HepG2 (cell line): ENCODE measurements around the gene MYBPC2. TPM values are rescaled to one million over a fixed set of nuclear protein-coding genes. Genes with fewer than 3 reads are reported as not detected.

ENCODE experiments used
- HMG20B ChIP-seq: conservative IDR thresholded peaks from 2 replicates; pipeline ENCODE4 v1.6.1; 2016; ENCODE audit warnings: missing genetic modification reagents, missing compliant biosample characterization
- HNRNPL ChIP-seq: fragments of 200-400 bp; formaldehyde crosslinking; IDR thresholded peaks from 2 replicates; pipeline ENCODE4 v1.6.1; 2017; ENCODE audit warnings: mild to moderate bottlenecking, low read depth, low read length
- REPIN1 ChIP-seq: sonication (generic); formaldehyde crosslinking; IDR thresholded peaks from 2 replicates; pipeline ENCODE4 v1.8.0; 2022; ENCODE audit warnings: missing genetic modification reagents, low read depth, mild to moderate bottlenecking, borderline replicate concordance
- ZNF570 ChIP-seq: sonication (generic); formaldehyde crosslinking; IDR thresholded peaks from 2 replicates; pipeline ENCODE4 v1.4.0; 2020; ENCODE audit warnings: mild to moderate bottlenecking, missing genetic modification reagents, borderline replicate concordance
- ZNF816 ChIP-seq: sonication (generic); formaldehyde crosslinking; IDR thresholded peaks from 2 replicates; pipeline ENCODE4 v1.8.0; 2022; ENCODE audit warnings: missing genetic modification reagents, mild to moderate bottlenecking, borderline replicate concordance
- ZNF83 ChIP-seq: sonication (generic); formaldehyde crosslinking; IDR thresholded peaks from 2 replicates; pipeline ENCODE4 v1.4.0; 2020; ENCODE audit warnings: missing genetic modification reagents, mild to moderate bottlenecking, borderline replicate concordance
- polyA plus RNA-seq, 8 experiments: library from polyadenylated mRNA; depleted of rRNA in 3 of 8; stranded (reverse) in 7 of 8; unstranded in 1 of 8; fragments of >200 nt; fragmentation: Illumina TruSeq in 4 of 8; extraction: Trizol in 4 of 8; gene quantifications; 2 replicates each; pipeline versions ENCODE4 v1.2.1 to v1.2.3, GENCODE V29; 2011 to 2016; ENCODE audit warnings: low read depth in 4 of 8, missing spikeins in 1 of 8, mixed read lengths in 1 of 8; ENCODE audit not compliant: insufficient read depth in 1 of 8
- total RNA-seq, 5 experiments: library from RNA; depleted of rRNA; stranded (reverse); fragments of >200 nt; fragmentation: Illumina TruSeq; extraction: Trizol; gene quantifications; 2 replicates each; pipeline ENCODE4 v1.2.3, GENCODE V29; 2016; ENCODE audit warnings: low read depth in 1 of 5
- TF ChIP-seq, protein P1 (sequence below): sonication (generic); formaldehyde crosslinking; IDR thresholded peaks from 2 replicates; pipeline ENCODE4 v1.5.0; 2020; ENCODE audit warnings: missing genetic modification reagents
- TF ChIP-seq, protein P2 (sequence below): sonication (generic); formaldehyde crosslinking; IDR thresholded peaks from 2 replicates; pipeline ENCODE4 v1.4.0; 2020; ENCODE audit warnings: missing genetic modification reagents, borderline replicate concordance
- TF ChIP-seq, protein P3 (sequence below): sonication (generic); formaldehyde crosslinking; IDR thresholded peaks from 2 replicates; pipeline ENCODE4; 2020; ENCODE audit warnings: missing genetic modification reagents, mild to moderate bottlenecking, borderline replicate concordance
- TF ChIP-seq, protein P4 (sequence below): sonication (generic); formaldehyde crosslinking; IDR thresholded peaks from 2 replicates; pipeline ENCODE4 v1.9.0; 2021; ENCODE audit warnings: mild to moderate bottlenecking, missing genetic modification reagents
- TF ChIP-seq, protein P5 (sequence below): sonication (generic); formaldehyde crosslinking; IDR thresholded peaks from 2 replicates; pipeline ENCODE4 v1.4.0; 2020; ENCODE audit warnings: missing genetic modification reagents

MYBPC2 gene
- total and polyA plus RNA-seq, 2 of the 13 experiments (the other 11 are each of a cell fraction or from before 2014, with no cell fraction given), result not detected

DNA sequence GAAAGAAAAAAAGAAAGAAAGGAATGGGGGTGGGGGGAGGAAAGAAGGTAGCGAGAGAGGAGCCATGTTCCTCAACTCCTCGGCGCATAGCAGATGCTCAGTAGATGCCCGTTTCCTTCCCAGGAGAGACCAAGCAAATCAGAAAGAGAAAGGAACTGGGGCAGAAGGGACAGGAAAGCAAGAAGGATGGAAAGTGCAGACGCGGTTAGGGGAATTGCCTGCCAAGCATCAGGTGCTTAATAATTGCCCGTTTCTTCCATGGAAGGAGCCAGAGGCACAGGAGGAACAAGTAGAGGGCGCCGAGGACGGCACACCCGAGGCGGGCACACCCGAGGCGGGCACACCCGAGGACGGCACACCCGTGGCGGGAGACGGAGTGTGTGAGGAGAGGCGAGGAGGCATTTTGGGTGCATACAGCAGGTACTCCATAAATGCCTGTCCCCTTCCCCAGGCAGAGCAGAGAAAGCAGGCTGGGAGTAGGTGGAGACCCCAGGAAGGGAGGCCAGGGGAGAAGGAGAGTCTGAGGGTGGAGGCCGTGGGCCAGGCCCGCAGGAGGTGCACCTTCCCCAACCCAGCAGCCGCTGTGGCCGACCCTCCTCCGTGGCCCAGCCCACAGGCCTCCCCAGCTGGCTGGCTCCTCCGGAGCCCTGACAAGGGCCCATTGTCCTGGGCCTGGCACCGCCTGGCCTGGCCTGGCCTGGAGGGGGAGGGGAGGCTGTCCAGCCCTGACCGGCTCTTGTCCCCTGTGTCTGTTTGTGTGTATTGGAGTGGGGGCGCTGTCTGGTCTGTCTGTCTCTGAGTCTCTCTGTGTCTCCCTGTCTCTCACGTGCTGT lies 63.7 kb downstream of the MYBPC2 start (continued):
- TF ChIP-seq ZNF570, result no peak
- TF ChIP-seq, protein P1, sequence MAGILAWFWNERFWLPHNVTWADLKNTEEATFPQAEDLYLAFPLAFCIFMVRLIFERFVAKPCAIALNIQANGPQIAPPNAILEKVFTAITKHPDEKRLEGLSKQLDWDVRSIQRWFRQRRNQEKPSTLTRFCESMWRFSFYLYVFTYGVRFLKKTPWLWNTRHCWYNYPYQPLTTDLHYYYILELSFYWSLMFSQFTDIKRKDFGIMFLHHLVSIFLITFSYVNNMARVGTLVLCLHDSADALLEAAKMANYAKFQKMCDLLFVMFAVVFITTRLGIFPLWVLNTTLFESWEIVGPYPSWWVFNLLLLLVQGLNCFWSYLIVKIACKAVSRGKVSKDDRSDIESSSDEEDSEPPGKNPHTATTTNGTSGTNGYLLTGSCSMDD, result no peak
- TF ChIP-seq, protein P2, sequence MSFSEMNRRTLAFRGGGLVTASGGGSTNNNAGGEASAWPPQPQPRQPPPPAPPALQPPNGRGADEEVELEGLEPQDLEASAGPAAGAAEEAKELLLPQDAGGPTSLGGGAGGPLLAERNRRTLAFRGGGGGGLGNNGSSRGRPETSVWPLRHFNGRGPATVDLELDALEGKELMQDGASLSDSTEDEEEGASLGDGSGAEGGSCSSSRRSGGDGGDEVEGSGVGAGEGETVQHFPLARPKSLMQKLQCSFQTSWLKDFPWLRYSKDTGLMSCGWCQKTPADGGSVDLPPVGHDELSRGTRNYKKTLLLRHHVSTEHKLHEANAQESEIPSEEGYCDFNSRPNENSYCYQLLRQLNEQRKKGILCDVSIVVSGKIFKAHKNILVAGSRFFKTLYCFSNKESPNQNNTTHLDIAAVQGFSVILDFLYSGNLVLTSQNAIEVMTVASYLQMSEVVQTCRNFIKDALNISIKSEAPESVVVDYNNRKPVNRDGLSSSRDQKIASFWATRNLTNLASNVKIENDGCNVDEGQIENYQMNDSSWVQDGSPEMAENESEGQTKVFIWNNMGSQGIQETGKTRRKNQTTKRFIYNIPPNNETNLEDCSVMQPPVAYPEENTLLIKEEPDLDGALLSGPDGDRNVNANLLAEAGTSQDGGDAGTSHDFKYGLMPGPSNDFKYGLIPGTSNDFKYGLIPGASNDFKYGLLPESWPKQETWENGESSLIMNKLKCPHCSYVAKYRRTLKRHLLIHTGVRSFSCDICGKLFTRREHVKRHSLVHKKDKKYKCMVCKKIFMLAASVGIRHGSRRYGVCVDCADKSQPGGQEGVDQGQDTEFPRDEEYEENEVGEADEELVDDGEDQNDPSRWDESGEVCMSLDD (CRISPR knock-in tag), result no peak
- no peak for TF ChIP-seq ZNF816 (CRISPR knock-in tag)
- TF ChIP-seq HNRNPL, result peak; percentile 73; the same call in 1 of the 2 replicates
- no peak for TF ChIP-seq HMG20B
- TF ChIP-seq, protein P3, sequence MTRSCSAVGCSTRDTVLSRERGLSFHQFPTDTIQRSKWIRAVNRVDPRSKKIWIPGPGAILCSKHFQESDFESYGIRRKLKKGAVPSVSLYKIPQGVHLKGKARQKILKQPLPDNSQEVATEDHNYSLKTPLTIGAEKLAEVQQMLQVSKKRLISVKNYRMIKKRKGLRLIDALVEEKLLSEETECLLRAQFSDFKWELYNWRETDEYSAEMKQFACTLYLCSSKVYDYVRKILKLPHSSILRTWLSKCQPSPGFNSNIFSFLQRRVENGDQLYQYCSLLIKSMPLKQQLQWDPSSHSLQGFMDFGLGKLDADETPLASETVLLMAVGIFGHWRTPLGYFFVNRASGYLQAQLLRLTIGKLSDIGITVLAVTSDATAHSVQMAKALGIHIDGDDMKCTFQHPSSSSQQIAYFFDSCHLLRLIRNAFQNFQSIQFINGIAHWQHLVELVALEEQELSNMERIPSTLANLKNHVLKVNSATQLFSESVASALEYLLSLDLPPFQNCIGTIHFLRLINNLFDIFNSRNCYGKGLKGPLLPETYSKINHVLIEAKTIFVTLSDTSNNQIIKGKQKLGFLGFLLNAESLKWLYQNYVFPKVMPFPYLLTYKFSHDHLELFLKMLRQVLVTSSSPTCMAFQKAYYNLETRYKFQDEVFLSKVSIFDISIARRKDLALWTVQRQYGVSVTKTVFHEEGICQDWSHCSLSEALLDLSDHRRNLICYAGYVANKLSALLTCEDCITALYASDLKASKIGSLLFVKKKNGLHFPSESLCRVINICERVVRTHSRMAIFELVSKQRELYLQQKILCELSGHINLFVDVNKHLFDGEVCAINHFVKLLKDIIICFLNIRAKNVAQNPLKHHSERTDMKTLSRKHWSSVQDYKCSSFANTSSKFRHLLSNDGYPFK (CRISPR knock-in tag), result no peak
- TF ChIP-seq, protein P4, sequence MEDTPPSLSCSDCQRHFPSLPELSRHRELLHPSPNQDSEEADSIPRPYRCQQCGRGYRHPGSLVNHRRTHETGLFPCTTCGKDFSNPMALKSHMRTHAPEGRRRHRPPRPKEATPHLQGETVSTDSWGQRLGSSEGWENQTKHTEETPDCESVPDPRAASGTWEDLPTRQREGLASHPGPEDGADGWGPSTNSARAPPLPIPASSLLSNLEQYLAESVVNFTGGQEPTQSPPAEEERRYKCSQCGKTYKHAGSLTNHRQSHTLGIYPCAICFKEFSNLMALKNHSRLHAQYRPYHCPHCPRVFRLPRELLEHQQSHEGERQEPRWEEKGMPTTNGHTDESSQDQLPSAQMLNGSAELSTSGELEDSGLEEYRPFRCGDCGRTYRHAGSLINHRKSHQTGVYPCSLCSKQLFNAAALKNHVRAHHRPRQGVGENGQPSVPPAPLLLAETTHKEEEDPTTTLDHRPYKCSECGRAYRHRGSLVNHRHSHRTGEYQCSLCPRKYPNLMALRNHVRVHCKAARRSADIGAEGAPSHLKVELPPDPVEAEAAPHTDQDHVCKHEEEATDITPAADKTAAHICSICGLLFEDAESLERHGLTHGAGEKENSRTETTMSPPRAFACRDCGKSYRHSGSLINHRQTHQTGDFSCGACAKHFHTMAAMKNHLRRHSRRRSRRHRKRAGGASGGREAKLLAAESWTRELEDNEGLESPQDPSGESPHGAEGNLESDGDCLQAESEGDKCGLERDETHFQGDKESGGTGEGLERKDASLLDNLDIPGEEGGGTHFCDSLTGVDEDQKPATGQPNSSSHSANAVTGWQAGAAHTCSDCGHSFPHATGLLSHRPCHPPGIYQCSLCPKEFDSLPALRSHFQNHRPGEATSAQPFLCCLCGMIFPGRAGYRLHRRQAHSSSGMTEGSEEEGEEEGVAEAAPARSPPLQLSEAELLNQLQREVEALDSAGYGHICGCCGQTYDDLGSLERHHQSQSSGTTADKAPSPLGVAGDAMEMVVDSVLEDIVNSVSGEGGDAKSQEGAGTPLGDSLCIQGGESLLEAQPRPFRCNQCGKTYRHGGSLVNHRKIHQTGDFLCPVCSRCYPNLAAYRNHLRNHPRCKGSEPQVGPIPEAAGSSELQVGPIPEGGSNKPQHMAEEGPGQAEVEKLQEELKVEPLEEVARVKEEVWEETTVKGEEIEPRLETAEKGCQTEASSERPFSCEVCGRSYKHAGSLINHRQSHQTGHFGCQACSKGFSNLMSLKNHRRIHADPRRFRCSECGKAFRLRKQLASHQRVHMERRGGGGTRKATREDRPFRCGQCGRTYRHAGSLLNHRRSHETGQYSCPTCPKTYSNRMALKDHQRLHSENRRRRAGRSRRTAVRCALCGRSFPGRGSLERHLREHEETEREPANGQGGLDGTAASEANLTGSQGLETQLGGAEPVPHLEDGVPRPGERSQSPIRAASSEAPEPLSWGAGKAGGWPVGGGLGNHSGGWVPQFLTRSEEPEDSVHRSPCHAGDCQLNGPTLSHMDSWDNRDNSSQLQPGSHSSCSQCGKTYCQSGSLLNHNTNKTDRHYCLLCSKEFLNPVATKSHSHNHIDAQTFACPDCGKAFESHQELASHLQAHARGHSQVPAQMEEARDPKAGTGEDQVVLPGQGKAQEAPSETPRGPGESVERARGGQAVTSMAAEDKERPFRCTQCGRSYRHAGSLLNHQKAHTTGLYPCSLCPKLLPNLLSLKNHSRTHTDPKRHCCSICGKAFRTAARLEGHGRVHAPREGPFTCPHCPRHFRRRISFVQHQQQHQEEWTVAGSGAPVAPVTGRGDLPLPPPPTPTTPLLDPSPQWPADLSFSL (CRISPR knock-in tag), result no peak
- no peak for TF ChIP-seq REPIN1 (CRISPR knock-in tag)
- TF ChIP-seq ZNF83, result no peak
- TF ChIP-seq, protein P5, sequence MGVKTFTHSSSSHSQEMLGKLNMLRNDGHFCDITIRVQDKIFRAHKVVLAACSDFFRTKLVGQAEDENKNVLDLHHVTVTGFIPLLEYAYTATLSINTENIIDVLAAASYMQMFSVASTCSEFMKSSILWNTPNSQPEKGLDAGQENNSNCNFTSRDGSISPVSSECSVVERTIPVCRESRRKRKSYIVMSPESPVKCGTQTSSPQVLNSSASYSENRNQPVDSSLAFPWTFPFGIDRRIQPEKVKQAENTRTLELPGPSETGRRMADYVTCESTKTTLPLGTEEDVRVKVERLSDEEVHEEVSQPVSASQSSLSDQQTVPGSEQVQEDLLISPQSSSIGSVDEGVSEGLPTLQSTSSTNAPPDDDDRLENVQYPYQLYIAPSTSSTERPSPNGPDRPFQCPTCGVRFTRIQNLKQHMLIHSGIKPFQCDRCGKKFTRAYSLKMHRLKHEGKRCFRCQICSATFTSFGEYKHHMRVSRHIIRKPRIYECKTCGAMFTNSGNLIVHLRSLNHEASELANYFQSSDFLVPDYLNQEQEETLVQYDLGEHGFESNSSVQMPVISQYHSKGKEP (CRISPR knock-in tag), result no peak
